ENCODE measurements around the gene TTC5.
"Not testable (repeated sequence)": the region's sequence is repeated elsewhere in the genome, so short reads cannot be mapped to it uniquely, and the experiment has no call there.

The TTC5 gene

DNA sequence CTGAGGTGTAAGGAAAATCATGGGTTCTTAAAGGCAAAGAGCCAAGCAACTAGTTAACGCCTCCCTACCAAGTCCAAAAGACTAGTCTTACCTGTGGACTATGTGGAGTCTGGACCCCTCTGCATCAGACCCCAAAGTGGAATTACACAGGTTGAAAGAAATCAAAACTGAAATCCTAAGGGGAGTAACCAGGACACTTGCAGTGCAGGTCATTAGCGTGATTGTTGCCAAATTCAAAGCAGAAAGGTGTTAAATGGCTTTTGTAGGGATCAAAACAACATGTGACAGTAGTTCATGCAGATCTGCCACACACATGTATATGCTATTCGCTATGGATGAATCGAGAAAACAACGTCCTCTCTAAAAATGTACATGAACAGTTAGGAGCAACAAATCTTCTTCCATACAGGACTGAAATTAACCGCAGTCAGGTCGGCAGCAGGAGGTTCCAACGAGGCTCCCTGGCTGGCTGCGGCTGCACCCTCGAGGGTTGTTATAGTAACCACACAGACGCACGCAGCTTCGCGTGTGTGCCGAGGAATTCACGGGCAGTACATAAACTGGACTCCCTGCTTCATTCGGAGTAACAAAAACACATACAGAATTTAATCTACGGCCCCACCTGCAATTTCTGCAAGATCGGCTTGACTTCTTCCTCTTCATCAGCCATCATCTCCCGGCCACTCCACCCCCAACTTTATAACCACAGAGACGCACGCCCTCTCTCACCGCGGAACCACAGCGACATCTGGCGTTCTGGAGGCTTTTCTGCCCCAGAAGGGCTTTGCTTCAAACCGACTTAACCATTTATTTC lies at the start of gene TTC5:
Gene TTC5 (minus strand): TSS at position 687 of the 814 bp plus-strand sequence. CDS start 14 bp downstream, at position 673.
- peak; percentile 78 for DNase-seq (ENCODE audit: low read depth, low spot score)

- DNase-seq (ENCODE audit: low read depth, low spot score) = no peak
Observed at GRCh38 chr14:20350860-20351259, 45.1 kb upstream of the TTC5 start.

DNA sequence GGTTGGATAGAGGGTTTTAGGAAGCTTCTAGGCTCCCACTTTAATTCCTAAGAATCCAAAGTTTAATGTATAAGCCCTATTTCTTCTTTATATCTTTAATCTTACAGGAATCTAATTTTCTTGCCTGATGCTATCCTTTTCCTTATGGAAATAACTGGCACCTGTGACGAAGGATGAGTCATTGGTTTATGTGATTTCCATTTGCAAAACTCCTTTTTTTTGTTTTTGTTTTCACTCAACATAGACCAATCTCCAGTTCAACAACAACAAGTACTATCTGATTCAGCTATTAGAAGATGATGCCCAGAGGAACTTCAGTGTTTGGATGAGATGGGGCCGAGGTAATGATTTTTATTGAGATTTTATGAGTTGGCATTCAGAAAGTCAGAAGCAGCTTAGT lies 44.5 kb upstream of the TTC5 start:
- no peak for DNase-seq (ENCODE audit: low read depth, low spot score)

GRCh38 chr14:20347747-20348146 lies 42.0 kb upstream of the TTC5 start:
- no peak for DNase-seq (ENCODE audit: low read depth, low spot score)

GRCh38 chr14:20346713-20347112 lies 41.0 kb upstream of the TTC5 start:
- DNase-seq (ENCODE audit: low read depth, low spot score) = no peak

DNA sequence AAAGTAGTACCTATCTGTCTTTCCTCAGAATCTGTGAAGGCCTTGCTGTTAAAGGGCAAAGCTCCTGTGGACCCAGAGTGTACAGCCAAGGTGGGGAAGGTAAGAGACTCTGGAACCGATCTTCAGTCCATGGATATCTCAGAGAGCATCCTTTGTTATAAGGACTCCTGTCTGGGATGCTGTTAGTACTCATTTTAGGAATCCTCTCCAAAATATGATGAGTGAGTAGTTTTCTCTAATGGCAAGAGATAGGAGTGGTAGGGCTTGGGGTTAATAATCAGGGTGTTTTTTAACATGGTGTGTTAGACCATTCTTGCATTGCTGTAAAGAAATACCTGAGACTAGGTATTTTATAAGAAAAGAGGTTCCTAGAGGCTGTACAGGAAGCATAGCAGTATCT lies 39.6 kb upstream of the TTC5 start:
- no peak for DNase-seq (ENCODE audit: low read depth, low spot score)

DNA sequence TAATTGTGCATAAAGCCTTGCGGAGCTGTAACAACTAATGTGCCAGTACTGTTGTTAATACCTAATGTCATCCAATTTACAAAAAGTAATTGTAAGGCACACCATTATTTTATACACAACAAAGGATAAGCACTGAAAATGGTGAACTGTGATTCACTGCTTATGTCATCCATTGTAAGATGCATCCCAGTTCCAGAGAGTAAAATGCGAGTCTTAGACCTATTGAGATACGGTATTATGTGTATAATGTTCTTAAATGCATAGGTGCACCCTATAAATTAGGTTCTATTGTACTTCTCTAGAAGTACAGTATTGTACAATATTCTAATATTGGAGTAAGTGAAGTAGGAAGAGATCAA lies 38.1 kb upstream of the TTC5 start:
- no peak for DNase-seq (ENCODE audit: low read depth, low spot score)

DNA sequence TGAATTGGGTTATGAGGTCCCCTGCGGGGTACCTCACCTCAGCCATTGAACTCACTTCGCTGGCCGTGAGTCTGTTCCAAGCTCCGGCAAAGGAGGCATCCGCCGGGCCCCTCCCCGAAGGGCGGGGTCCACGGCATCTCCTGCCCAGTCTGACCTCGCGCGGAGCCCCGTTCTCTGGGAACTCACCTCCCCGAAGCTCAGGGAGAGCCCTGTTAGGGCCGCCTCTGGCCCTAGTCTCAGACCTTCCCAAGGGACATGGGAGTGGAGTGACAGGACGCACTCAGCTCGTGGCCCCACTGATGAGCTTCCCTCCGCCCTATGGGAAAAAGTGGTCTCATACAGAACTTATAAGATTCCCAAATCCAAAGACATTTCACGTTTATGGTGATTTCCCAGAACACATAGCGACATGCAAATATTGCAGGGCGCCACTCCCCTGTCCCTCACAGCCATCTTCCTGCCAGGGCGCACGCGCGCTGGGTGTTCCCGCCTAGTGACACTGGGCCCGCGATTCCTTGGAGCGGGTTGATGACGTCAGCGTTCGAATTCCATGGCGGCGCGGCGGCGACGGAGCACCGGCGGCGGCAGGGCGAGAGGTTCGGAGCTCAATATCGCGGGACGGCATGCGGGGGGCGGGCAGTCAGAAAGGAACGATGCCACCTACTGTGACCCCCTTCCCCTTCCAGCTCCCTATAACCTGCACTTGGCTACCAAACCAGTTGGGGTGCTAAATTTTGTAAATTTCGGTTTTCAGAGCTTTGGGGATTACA lies 37.5 kb upstream of the TTC5 start, which contains the start of gene PARP2:
Gene PARP2 (plus strand): TSS at position 544 of the 770 bp plus-strand sequence. CDS start 7 bp downstream, at position 551.
- DNase-seq (ENCODE audit: low read depth, low spot score) = peak; percentile 99

GRCh38 chr14:20341646-20342045 lies 35.9 kb upstream of the TTC5 start:
- DNase-seq (ENCODE audit: low read depth, low spot score) = no peak

DNA sequence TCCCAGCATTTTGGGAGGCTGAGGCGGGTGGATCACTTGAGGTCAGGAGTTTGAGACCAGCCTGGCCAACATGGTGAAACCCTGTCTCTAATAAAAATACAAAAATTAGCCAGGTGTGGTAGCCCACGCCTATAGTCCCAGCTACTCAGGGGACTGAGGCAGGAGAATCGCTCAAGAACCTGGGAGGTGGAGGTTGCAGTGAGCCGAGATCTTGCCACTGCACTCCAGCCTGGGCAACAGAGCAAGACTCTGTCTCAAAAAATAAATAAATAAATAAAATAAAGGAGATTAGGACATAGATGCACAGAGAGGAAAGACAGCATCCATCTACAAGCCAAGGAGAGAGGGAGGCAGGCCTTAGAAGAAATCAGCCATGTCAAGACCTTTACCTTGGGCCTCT lies 35.3 kb upstream of the TTC5 start:
- not testable (repeated sequence) for DNase-seq (ENCODE audit: low read depth, low spot score)

- DNase-seq (ENCODE audit: low read depth, low spot score) = no peak
Observed at GRCh38 chr14:20334017-20334416, 28.3 kb upstream of the TTC5 start.

DNA sequence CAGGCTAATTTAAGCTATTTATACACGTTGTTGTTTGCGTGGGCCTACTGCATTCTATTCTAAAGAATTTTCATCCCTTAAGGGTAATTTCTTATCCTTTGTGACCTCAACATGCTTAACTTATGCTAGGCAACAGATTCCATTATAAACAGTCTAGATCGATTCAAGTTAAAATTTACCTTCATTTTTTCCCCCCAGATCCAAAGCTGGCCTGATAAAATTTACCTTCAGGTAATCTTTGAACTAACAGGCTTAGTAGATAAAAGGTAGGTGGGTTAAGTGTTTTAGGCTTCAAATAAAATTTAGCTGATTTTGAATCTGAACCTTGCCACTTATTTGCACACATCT lies 27.7 kb upstream of the TTC5 start:
- no peak for DNase-seq (ENCODE audit: low read depth, low spot score)

DNA sequence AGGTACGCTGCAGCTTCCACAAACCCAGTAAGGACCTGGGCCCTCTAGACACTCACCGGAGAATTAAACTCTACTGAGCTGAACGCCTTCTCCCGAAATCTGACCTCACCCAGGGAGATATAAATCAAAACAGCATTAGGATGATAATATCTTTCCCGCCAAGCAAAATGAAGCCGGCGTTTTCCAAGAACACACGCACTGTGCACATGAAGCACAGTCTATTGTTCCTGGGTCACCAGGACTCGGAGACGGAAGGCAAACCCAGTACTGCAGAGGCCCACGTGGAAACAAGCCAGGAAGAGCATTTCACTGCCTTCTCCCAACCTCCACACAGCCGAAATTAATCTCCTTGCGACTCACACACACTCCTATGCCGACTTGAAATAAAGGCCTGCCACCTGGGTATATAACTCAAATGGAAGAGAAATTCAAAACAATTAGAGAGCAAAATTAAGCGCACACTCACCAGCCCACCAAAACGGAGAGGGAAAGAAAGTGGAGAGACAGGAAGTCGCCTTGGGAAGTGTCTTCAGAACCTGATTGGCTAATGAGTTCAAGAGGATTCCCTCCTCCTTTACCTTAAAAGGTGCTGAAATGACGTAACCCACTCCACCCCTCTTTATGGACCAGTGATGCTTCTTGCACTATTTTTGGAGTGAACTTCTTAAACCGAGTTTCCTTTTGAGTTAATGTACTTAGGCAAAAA lies 27.2 kb upstream of the TTC5 start, which contains the start of gene CCNB1IP1:
Gene CCNB1IP1 (minus strand): TSS at position 492 of the 706 bp plus-strand sequence. CDS start 16,756 bp downstream, outside the sequence.
- DNase-seq (ENCODE audit: low read depth, low spot score) = peak; percentile 65

DNA sequence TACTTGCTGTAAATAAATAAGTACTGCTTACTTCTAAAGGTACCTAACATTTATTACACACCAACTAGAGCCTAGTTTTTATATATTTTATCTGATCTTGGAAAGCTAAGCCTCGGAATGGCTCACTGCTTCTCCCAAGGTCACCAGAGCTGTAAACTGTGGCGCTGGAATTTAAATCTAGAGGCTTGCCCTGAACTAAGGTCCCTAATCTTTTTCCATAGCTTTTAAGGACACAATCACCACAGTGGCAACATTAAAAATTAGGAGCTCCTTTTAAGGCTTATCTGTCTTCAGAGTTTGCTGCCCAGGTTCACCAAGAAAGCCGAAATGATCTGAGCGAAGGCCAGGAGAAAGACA lies 26.7 kb upstream of the TTC5 start:
- no peak for DNase-seq (ENCODE audit: low read depth, low spot score)

- DNase-seq (ENCODE audit: low read depth, low spot score) = no peak
Observed at GRCh38 chr14:20331053-20331613, 25.4 kb upstream of the TTC5 start.

DNA sequence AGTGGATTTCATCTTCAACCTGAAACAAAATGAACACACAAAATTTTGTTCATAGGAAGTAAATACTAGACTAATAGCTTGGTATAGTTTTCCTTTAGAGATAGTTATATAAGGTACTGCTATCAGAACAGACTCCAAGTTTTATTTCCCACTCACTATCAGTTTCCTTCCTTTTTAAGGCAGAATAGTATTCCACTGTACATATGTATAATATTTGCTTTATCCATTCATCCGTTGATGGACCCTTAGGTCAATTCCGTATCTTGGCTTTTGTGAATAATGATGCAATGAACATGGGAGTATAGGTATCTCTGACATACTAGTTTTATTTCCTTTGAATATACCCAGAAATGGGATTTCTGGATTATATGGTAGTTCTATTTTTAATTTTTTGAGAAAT lies 23.6 kb upstream of the TTC5 start:
- no peak for DNase-seq (ENCODE audit: low read depth, low spot score)

DNA sequence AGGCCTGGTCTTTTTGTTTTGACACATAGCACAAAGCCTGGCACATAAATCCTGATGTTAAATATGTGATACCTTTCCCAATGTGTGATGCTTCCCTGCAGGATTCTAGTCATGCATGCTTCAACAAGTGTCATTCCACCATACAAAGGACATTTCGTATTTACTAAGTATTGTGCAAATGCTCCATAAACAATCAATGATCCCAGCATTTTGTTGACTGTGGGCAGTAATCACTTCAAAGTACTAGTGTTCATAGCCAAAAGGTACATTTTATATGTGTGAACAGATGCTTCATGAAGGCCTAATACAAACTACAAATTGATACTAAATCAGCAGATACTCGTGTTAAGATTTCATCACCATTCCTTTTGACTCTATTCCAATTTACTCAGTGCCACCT lies 23.0 kb upstream of the TTC5 start:
- DNase-seq (ENCODE audit: low read depth, low spot score) = no peak

DNA sequence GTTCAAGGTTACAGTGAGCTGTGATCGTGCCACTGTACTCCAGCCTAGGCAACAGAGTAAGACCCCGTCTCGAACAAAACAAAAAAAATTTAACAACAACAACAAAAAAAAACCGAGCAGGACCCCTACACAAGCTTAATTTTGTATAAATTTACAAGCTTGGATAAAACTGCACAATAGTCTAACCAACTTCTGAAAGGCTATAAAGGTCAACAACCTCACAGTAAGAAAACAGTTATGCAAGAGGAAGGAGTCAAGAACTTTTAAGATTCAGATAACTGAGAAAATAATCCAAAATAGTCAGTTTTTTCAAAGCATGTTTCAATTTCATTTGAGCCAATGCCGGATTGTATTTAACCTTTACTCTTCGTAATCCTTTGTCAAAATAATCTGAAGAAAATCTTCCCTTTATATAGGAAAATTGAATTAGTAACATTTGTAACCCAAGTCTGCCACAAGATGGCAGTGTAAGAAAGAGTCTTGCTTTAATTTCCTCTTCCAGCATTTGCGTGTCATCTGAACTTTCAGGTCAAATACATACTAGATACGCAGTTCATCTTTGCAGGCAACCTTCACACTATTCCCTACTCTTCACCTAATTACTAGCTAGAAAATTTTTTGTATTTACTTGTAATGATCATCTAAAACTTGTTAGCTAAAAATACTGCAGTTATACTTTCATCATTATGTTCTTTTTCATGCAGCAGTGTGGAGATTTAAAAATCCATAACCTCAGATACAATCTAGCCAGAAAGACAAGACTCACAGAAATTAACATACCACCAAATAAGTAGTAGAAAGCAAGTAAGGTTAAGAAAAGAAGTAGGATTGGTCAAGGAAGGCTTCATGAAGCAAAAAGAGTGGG lies 21.5 kb upstream of the TTC5 start:
- no peak for DNase-seq (ENCODE audit: low read depth, low spot score)

- DNase-seq (ENCODE audit: low read depth, low spot score) = no peak
Observed at GRCh38 chr14:20317720-20318119, 12.0 kb upstream of the TTC5 start.

DNA sequence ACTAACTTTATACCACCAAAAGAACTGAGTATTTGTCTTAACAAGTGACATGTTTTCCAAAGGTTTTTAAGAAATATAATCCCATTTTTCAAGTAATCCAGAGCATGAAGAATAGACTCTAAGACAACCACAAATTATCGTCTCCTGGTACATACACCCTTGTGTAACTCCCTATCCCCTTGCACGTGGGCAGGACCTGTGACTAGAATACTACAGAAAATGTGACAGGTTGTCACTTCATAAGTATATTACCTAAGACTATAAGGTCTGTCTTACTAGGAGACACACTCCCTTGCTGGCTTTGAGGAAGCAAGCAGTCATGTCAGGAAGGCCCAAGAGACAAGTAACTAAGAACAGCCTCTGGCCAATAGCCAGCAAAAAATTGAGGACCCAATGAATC lies 8.3 kb upstream of the TTC5 start:
- no peak for DNase-seq (ENCODE audit: low read depth, low spot score)

DNA sequence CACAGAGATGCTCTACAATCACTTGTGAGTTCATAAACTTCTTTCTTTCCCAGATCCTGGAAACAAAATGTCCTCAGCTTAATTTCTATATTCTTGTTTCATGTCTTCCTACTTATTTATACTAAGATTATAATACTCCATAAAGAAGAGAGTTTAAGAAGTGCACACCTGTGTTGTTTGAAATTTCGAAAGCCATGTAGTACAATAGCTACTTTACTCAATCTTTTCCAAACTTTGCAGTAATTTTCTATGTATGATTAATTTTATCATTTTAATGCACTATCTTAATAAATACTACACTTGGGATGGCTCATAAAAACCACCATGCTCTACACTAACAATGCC lies 300 bp upstream of the TTC5 start:
- no peak for DNase-seq (ENCODE audit: low read depth, low spot score)

Measured in brain pericyte (primary cell).